22Rv1 (cell line): ENCODE results near the gene COMT.
"Not testable (repeated sequence)": the region's sequence is repeated elsewhere in the genome, so short reads cannot be mapped to it uniquely, and the experiment has no call there.

Experiments used
- H3K27ac ChIP-seq: fragments of 450-650 bp; 2 replicates; pipeline ENCODE4 v1.5.1; 2017
- CTCF ChIP-seq: fragments of 450-650 bp; IDR thresholded peaks from 2 replicates; pipeline ENCODE4 v1.5.1; 2017; ENCODE audit warnings: mild to moderate bottlenecking
- ZFX ChIP-seq: fragments of 450-650 bp; IDR thresholded peaks from 2 replicates; pipeline ENCODE4 v1.6.1; 2017; ENCODE audit warnings: antibody characterized with exemption, borderline replicate concordance

The COMT gene

GRCh38 chr22:19903513-19903912 lies 38.1 kb upstream of the COMT start:
- H3K27ac ChIP-seq: no peak overlapping the region
- TF ChIP-seq ZFX: no peak
- TF ChIP-seq CTCF: no peak

GRCh38 chr22:19904174-19904856 lies 37.3 kb upstream of the COMT start:
- TF ChIP-seq CTCF (no peak), ZFX (no peak)
- H3K27ac ChIP-seq: no peak overlapping the region

- TF ChIP-seq ZFX (no peak), CTCF (no peak)
- no peak overlapping the region for H3K27ac ChIP-seq
These were observed 36.6 kb upstream of the COMT start for GRCh38 chr22:19904935-19905334.

GRCh38 chr22:19905347-19906276 lies 36.0 kb upstream of the COMT start:
- TF ChIP-seq ZFX (no peak), CTCF (no peak)
- no peak overlapping the region for H3K27ac ChIP-seq

GRCh38 chr22:19906864-19907263 lies 34.7 kb upstream of the COMT start:
- not testable (repeated sequence) for H3K27ac ChIP-seq

- H3K27ac ChIP-seq: not testable (repeated sequence)
These were observed 33.7 kb upstream of the COMT start for GRCh38 chr22:19907902-19908301.

- TF ChIP-seq ZFX (no peak), CTCF (peak; percentile 85)
- no peak overlapping the region for H3K27ac ChIP-seq
These were observed 32.0 kb upstream of the COMT start for GRCh38 chr22:19909350-19910179.

- no peak overlapping the region for H3K27ac ChIP-seq
- TF ChIP-seq CTCF: peak; percentile 64
- TF ChIP-seq ZFX: no peak
These were observed 31.3 kb upstream of the COMT start for GRCh38 chr22:19910180-19910744.
